Neural cell (in vitro differentiated cells): ENCODE results near the gene GYPE. TPM values are rescaled to one million over a fixed set of nuclear protein-coding genes. Genes with fewer than 3 reads are reported as not detected.
"Not testable (repeated sequence)": the region's sequence is repeated elsewhere in the genome, so short reads cannot be mapped to it uniquely, and the experiment has no call there.

Experiments
- H2AFZ ChIP-seq: fragments of 200-600, 300-800 bp; sonication (generic), shearing (Covaris generic); 2 replicates; pipeline ENCODE4 v1.6.0; 2014; ENCODE audit warnings: low read depth, mild to moderate bottlenecking, antibody characterized with exemption, low read length, moderate library complexity
- H3F3A ChIP-seq: fragments of 200-600 bp; shearing (Covaris generic); 2 replicates; pipeline ENCODE4 v1.6.1; 2016; ENCODE audit warnings: mild to moderate bottlenecking, moderate library complexity, mixed read lengths, antibody characterized with exemption, low read length; ENCODE audit not compliant: insufficient read depth, poor library complexity, severe bottlenecking
- H3K27ac ChIP-seq: fragments of 200-600, 300-800 bp; sonication (generic), shearing (Covaris generic); 2 replicates; pipeline ENCODE4 v1.5.1; 2014; ENCODE audit warnings: mild to moderate bottlenecking, low read length, moderate library complexity
- H3K27me3 ChIP-seq: fragments of 300-800, 200-600 bp; sonication (generic), shearing (Covaris generic); 2 replicates; pipeline ENCODE4 v1.6.0; 2014; ENCODE audit warnings: mild to moderate bottlenecking, low read depth, low read length, moderate library complexity; ENCODE audit not compliant: insufficient read depth
- H3K36me3 ChIP-seq: fragments of 300-800, 200-600 bp; sonication (generic), shearing (Covaris generic); 2 replicates; pipeline ENCODE4 v1.5.1; 2014; ENCODE audit warnings: mild to moderate bottlenecking, antibody characterized with exemption, low read length, moderate library complexity; ENCODE audit not compliant: insufficient read depth
- H3K4me2 ChIP-seq: fragments of 300-800, 200-600 bp; sonication (generic), shearing (Covaris generic); 2 replicates; pipeline ENCODE4 v1.6.0; 2014; ENCODE audit warnings: mild to moderate bottlenecking, low read length
- H3K4me3 ChIP-seq: fragments of 300-800, 200-600 bp; sonication (generic), shearing (Covaris generic); 2 replicates; pipeline ENCODE4 v1.5.1; 2014; ENCODE audit warnings: mild to moderate bottlenecking, low read length, moderate library complexity
- H3K79me2 ChIP-seq: fragments of 200-600 bp; shearing (Covaris generic); replicated peaks from 2 replicates; pipeline ENCODE4 v1.6.0; 2014; ENCODE audit warnings: mild to moderate bottlenecking, low read length, moderate library complexity; ENCODE audit not compliant: insufficient read depth
- H3K9ac ChIP-seq: fragments of 300-800, 200-600 bp; sonication (generic), shearing (Covaris generic); 2 replicates; pipeline ENCODE4 v1.6.1; 2016; ENCODE audit warnings: mild to moderate bottlenecking, low read length, mixed read lengths
- H3K9me2 ChIP-seq: fragments of 200-600 bp; shearing (Covaris generic); 2 replicates; pipeline ENCODE4 v1.6.1; 2016; ENCODE audit warnings: mild to moderate bottlenecking, low read length, mixed read lengths; ENCODE audit not compliant: insufficient read depth
- H3K9me3 ChIP-seq: fragments of 200-600, 300-800 bp; sonication (generic), shearing (Covaris generic); 2 replicates; pipeline ENCODE4 v1.6.1; 2016; ENCODE audit warnings: mild to moderate bottlenecking, mixed run types, low read length, moderate library complexity, mixed read lengths
- H4K20me1 ChIP-seq: fragments of 200-600 bp; shearing (Covaris generic); 2 replicates; pipeline ENCODE4 v1.6.1; 2016; ENCODE audit warnings: mild to moderate bottlenecking, mixed run types; ENCODE audit not compliant: insufficient read depth
- EP300 ChIP-seq: fragments of 450-650 bp; conservative IDR thresholded peaks from 2 replicates; pipeline ENCODE4 v1.6.1; 2014; ENCODE audit warnings: antibody characterized with exemption, mild to moderate bottlenecking, moderate library complexity; ENCODE audit not compliant: poor library complexity, severe bottlenecking
- EZH2 ChIP-seq: fragments of 200-600, 300-800 bp; shearing (Covaris generic), sonication (generic); IDR thresholded peaks from 2 replicates; pipeline ENCODE4 v1.6.1; 2014; ENCODE audit warnings: antibody characterized with exemption, low read length, borderline replicate concordance, mild to moderate bottlenecking; ENCODE audit not compliant: insufficient read depth, poor library complexity, severe bottlenecking
- MXI1 ChIP-seq: fragments of 450-650 bp; conservative IDR thresholded peaks from 2 replicates; pipeline ENCODE4 v1.6.1; 2014; ENCODE audit warnings: antibody characterized with exemption, mild to moderate bottlenecking; ENCODE audit not compliant: poor library complexity, severe bottlenecking
- POLR2AphosphoS5 ChIP-seq: IDR thresholded peaks from 2 replicates; pipeline ENCODE4 v1.6.1; 2012
- RAD21 ChIP-seq: fragments of 450-650 bp; conservative IDR thresholded peaks from 2 replicates; pipeline ENCODE4 v1.6.1; 2014; ENCODE audit warnings: antibody characterized with exemption, mild to moderate bottlenecking, moderate library complexity
- SMC3 ChIP-seq: fragments of 450-650 bp; conservative IDR thresholded peaks from 2 replicates; pipeline ENCODE4 v1.6.1; 2014; ENCODE audit warnings: antibody characterized with exemption, mild to moderate bottlenecking, moderate library complexity; ENCODE audit not compliant: poor library complexity
- TAF1 ChIP-seq: IDR thresholded peaks from 2 replicates; pipeline ENCODE4 v1.6.1; 2012; ENCODE audit warnings: low read depth
- polyA plus RNA-seq: library from polyadenylated mRNA; depleted of rRNA; stranded (reverse); fragments of >200 nt; gene quantifications from 2 replicates; pipeline ENCODE4 v1.2.3, GENCODE V29; 2014
- TF ChIP-seq, protein P1 (sequence below): fragments of 450-650 bp; IDR thresholded peaks from 2 replicates; pipeline ENCODE4 v1.5.1; 2014; ENCODE audit warnings: antibody characterized with exemption, mild to moderate bottlenecking, moderate library complexity; ENCODE audit not compliant: poor library complexity, severe bottlenecking
- TF ChIP-seq, protein P2 (sequence below): IDR thresholded peaks from 2 replicates; pipeline ENCODE4 v1.6.1; 2012; ENCODE audit warnings: borderline replicate concordance

Gene GYPE
- polyA plus RNA-seq, 1 donor from 2014 or later: not detected

DNA sequence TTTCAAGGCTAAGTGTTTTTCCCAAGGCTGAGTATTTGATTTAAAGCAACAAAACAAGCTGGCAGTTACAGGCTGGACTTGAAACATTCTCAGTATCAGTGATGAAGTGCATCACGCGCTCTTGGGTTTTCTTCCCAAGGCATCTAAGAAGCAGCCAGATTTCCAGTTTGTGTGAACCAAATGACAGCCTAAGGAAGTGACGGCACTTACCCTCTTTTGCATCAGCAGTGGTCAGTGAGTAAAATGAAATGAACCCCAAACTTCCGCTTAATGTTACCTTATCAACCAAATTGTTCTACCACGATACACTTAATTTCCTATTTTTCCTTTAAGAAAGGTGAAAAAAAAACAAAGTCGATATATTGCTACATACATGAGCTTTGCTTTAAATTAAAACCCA, 15.8 kb upstream of the GYPE start:
- Histone ChIP-seq H3K36me3 (no peaks in the 10 kb centered on the region), H3K79me2 (no peaks in the 10 kb centered on the region), H3K4me2 (no peak overlapping the region), H3K27me3 (no peaks in the 10 kb centered on the region), H3K27ac (no peak overlapping the region), H2AFZ (no peak overlapping the region), H3K4me3 (no peak overlapping the region), H3K9me3 (no peaks in the 10 kb centered on the region), H3K9ac (no peak overlapping the region), H3F3A (no peaks in the 10 kb centered on the region), H4K20me1 (no peaks in the 10 kb centered on the region), H3K9me2 (no peaks in the 10 kb centered on the region)
- TF ChIP-seq, protein P1, sequence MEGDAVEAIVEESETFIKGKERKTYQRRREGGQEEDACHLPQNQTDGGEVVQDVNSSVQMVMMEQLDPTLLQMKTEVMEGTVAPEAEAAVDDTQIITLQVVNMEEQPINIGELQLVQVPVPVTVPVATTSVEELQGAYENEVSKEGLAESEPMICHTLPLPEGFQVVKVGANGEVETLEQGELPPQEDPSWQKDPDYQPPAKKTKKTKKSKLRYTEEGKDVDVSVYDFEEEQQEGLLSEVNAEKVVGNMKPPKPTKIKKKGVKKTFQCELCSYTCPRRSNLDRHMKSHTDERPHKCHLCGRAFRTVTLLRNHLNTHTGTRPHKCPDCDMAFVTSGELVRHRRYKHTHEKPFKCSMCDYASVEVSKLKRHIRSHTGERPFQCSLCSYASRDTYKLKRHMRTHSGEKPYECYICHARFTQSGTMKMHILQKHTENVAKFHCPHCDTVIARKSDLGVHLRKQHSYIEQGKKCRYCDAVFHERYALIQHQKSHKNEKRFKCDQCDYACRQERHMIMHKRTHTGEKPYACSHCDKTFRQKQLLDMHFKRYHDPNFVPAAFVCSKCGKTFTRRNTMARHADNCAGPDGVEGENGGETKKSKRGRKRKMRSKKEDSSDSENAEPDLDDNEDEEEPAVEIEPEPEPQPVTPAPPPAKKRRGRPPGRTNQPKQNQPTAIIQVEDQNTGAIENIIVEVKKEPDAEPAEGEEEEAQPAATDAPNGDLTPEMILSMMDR: no peak
- TF ChIP-seq POLR2AphosphoS5 (no peak), EZH2 (no peak), RAD21 (no peak), SMC3 (no peak), MXI1 (no peak), EP300 (no peak), TAF1 (no peak)
- TF ChIP-seq, protein P2, sequence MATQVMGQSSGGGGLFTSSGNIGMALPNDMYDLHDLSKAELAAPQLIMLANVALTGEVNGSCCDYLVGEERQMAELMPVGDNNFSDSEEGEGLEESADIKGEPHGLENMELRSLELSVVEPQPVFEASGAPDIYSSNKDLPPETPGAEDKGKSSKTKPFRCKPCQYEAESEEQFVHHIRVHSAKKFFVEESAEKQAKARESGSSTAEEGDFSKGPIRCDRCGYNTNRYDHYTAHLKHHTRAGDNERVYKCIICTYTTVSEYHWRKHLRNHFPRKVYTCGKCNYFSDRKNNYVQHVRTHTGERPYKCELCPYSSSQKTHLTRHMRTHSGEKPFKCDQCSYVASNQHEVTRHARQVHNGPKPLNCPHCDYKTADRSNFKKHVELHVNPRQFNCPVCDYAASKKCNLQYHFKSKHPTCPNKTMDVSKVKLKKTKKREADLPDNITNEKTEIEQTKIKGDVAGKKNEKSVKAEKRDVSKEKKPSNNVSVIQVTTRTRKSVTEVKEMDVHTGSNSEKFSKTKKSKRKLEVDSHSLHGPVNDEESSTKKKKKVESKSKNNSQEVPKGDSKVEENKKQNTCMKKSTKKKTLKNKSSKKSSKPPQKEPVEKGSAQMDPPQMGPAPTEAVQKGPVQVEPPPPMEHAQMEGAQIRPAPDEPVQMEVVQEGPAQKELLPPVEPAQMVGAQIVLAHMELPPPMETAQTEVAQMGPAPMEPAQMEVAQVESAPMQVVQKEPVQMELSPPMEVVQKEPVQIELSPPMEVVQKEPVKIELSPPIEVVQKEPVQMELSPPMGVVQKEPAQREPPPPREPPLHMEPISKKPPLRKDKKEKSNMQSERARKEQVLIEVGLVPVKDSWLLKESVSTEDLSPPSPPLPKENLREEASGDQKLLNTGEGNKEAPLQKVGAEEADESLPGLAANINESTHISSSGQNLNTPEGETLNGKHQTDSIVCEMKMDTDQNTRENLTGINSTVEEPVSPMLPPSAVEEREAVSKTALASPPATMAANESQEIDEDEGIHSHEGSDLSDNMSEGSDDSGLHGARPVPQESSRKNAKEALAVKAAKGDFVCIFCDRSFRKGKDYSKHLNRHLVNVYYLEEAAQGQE: no peak

DNA sequence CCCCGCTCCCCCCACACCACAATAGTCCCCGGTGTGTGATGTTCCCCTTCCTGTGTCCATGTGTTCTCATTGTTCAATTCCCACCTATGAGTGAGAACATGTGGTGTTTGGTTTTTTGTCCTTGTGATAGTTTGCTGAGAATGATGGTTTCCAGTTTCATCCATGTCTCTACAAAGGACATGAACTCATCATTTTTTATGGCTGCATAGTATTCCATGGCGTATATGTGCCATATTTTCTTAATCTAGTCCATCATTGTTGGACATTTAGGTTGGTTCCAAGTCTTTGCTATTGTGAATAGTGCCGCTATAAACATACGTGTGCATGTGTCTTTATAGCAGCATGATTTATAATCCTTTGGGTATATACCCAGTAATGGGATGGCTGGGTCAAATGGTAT, 11.1 kb upstream of the GYPE start:
- not testable (repeated sequence) for H3K36me3 ChIP-seq, H3K9me3 ChIP-seq, H2AFZ ChIP-seq, H3K79me2 ChIP-seq, H3K4me2 ChIP-seq, H3F3A ChIP-seq, H4K20me1 ChIP-seq, H3K27ac ChIP-seq, H3K4me3 ChIP-seq, H3K9me2 ChIP-seq, H3K27me3 ChIP-seq, H3K9ac ChIP-seq

DNA sequence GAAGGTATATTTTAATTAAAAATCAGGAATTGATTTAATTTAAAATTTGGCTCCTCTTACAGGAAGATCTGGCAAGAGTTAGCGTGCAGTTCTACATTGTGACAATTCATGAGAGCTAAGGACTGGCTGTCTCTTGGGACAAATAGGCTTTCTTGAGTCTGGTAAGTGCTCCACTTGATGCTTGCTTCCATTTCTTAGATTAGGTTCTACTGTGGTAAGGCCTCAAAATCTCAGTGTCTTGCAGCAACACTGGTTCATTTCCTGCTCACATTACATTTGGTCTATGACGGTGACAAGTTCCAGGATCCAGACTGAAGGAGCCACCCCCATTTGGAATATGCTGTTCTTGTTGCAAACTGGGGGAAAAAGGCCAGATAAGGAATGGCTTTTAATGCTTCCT, 7.1 kb upstream of the GYPE start:
- H3K27ac ChIP-seq, H2AFZ ChIP-seq, H3K36me3 ChIP-seq, H3K9me2 ChIP-seq, H3K27me3 ChIP-seq, H4K20me1 ChIP-seq, H3K79me2 ChIP-seq, H3K9me3 ChIP-seq, H3K9ac ChIP-seq, H3K4me3 ChIP-seq, H3F3A ChIP-seq, H3K4me2 ChIP-seq: not testable (repeated sequence)

DNA sequence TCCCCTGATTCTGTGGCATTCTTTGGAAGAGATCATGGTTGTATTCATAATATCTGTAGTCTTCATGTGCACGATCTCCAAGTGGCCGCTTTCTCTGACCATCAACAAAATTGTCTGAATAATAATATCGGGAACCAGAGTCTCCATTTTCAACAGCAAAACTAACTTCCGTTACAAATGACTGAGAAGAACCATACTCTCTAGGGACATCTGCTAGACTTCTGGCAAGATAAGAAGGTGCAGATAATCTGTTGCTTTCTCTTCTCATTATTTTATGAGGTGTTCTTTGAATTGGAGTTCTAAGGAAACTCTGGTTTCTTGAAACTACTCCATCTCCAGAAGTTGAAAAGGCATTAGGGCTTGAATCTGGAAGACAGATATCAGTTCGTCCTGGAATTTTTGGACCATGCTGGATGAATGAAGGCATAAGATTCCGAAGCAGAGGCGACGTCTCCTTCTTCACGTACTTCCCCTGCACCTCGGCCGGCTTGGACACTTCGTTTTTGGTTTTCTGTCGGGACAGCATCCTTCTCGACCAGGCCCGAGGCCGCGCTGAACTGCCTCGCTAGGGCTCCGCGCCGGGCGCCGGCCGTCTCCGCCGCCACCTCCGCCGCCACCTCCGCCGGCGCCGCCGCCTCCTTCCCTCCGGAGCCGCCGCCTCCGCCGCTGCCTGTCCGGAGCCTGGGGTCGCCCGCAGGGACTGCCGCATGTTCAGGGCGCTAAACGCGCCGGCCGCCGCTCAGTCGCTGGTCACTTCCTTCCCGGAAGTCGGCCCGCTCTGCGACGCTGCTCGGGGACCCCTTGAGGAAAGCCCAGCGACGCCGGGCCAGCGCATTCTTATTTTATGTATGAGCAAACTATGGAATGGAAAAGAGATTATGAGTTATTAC, 6.4 kb upstream of the GYPE start:
- H3K9ac ChIP-seq: not testable (repeated sequence)

DNA sequence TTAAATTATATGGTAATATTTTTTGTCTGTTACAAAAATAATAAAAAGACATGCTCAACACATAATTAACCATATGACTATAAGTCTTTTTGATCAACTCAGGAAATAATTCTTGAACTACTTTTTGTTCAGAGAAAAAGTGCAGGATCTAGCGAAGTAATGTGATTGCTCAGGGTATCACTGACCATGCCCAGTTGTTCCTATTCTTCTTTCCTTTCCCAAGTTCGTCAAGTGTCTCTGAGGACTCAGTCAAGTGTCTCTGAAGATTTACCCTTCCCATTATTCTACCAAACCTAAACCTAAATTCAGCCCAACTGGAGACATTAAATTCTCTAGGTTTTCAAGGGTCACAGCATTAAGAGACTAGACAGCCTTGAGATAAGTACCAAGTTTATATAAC, 5.5 kb upstream of the GYPE start:
- H3K27ac ChIP-seq, H3K79me2 ChIP-seq, H3K36me3 ChIP-seq, H3K27me3 ChIP-seq, H3K9me3 ChIP-seq, H3K9ac ChIP-seq, H3F3A ChIP-seq, H2AFZ ChIP-seq, H3K4me3 ChIP-seq, H3K9me2 ChIP-seq, H4K20me1 ChIP-seq, H3K4me2 ChIP-seq: not testable (repeated sequence)

More for the DNA sequence above, 6.4 kb upstream of the GYPE start:
- not testable (repeated sequence) for H3K9me2 ChIP-seq, H3K79me2 ChIP-seq, H3K4me3 ChIP-seq, H3K4me2 ChIP-seq, H3K27ac ChIP-seq, H2AFZ ChIP-seq, H3F3A ChIP-seq, H4K20me1 ChIP-seq, H3K36me3 ChIP-seq, H3K9me3 ChIP-seq, H3K27me3 ChIP-seq
